ENCODE data around the gene RNGTT.
"Not testable (repeated sequence)": the region's sequence is repeated elsewhere in the genome, so short reads cannot be mapped to it uniquely, and the experiment has no call there.

The RNGTT gene

DNA sequence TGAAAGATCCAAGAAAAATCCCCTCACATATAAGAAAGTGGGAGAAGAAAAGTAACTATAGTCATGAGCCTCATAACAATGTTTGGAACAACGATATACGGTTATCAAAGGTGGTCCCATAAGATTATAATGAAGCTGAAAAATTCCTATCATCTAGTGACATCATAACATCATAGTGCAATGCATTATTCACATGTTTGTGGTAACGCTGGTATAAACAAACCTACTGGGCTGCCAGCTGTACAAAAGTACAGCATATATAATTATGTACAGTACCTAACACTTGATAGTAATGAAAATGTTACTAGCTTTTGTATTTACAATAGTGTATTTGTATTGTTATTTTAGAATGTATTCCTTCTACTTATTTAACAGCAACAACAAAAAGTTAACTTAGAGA is 240.7 kb downstream of the RNGTT start:
- DNase-seq (ENCODE audit: low read depth in 2 of 2): no peak

DNA sequence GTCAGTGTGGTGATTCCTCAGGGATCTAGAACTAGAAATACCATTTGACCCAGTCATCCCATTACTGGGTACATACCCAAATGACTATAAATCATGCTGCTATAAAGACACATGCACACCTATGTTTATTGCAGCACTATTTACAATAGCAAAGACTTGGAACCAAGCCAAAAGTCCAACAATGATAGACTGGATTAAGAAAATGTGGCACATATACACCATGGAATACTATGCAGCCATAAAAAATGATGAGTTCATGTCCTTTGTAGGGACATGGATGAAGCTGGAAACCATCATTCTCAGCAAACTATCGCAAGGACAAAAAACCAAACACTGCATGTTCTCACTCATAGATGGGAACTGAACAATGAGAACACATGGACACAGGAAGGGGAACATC is 247.0 kb downstream of the RNGTT start:
- DNase-seq (ENCODE audit: low read depth in 2 of 2): not testable (repeated sequence)

DNA sequence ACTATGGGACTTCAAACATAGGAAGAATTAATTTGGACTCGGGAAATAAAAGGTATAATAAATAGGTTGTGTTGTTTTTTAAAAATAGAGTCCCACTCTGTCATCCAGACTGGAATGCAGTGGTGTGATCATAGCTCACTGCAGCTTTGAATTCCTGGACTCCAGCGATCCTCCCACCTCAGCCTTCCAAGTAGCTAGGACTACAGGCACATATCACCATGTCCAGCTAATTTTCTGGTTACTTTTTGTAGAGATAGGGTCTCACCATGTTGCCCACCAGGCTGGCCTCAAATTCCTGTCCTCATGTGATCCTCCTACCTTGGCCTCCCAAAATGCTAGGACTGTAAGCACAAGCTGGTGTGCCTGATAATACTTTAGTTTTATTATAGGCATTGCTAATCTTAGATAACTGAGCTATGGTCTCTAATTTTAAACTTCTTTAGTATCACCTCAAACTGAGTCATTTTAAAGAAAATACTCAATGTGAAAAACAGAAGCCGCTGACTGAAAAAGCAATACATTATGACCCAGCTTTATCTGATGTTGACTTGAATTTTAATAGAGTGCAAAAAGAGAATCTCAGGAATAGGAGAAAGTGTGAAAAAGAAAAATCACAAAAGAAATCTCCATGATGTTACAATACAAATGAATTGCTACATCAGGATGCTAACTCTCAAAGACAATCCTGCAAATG is 251.0 kb downstream of the RNGTT start:
- no peak for DNase-seq (ENCODE audit: low read depth in 2 of 2)

DNA sequence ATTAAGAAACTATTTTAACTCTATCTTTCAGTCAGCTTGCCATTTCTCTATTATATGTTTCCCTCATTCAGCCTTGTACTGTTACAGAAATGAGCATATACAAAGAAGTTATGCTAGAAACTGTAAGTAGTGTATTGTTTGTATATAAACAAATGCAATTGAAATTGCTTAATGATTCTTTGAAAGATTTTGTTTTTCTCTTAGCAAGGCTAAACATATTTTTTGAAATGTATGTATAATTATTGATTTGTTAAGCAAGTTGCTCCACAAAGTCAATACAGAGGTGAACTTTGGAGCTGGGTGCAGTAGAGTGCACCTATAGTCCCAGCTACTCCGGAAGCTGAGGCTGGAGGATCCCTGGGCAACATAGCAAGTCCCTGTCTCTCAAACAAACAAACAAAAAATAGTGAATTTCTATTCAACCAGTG is 253.6 kb downstream of the RNGTT start:
- no peak for DNase-seq (ENCODE audit: low read depth in 2 of 2)

DNA sequence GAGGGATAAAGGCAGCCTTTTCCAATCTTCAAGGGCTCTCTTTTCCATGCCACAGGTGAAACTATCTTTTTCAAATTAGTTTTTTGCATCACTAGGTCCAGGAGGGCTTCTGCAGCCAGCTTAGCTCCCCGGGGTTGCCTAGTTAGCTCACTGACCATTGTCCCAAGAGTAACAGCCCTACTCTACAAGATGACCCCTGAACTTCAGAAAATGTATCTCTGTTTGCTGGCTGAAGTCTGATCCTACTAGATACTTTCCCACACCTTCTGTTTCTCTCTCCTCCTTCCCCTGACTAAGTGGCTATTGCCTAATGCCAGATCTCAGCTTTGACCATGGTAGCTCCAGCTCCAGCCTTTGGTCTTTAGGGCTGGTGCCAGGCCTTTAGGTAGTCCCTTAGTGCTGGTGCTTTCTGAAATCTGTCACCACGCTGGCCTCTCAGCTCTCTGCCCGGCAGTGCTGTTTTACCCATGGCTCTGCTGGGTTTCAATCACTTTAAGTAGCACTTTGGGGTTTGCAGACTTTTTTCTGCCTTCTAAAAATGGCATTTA is 255.1 kb downstream of the RNGTT start:
- DNase-seq (ENCODE audit: low read depth in 2 of 2): no peak

DNA sequence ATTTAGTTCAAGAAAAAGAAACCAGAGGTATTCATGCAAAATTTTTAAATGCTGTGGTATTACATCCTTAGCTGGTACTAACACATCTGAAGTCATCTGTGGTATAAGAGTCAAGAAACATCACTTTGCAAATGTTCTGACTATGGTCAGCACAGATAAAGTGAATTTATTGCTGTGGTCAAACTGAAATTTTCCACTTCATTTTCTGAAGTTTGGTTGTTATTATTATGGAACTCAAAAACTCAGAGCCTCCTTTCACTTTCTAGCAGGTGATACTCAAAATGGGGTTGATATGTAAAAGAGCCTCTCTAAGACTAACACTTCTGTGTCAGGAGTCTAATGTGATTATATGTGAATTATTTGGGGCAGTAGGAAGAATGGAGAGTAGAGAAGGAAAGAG is 257.8 kb downstream of the RNGTT start:
- DNase-seq (ENCODE audit: low read depth in 2 of 2): no peak

DNA sequence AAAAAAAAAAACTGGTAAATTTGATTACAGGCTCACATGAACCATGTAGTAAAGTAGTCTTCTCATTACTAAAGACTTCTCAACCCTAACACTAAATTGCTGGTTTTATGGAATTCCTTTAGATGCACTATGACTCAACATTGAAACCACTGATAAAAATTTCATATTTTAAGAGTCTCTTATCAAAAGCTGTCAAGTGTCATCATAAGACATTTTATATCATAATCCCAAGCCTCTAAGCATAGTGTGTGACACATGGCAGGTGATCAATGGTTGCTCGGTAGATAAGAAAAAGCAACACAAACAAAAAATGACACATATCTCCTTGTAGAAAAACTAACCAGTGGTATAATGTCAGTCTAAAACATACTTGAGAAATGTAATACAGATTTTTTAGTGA is 258.4 kb downstream of the RNGTT start:
- DNase-seq (ENCODE audit: low read depth in 2 of 2): no peak

DNA sequence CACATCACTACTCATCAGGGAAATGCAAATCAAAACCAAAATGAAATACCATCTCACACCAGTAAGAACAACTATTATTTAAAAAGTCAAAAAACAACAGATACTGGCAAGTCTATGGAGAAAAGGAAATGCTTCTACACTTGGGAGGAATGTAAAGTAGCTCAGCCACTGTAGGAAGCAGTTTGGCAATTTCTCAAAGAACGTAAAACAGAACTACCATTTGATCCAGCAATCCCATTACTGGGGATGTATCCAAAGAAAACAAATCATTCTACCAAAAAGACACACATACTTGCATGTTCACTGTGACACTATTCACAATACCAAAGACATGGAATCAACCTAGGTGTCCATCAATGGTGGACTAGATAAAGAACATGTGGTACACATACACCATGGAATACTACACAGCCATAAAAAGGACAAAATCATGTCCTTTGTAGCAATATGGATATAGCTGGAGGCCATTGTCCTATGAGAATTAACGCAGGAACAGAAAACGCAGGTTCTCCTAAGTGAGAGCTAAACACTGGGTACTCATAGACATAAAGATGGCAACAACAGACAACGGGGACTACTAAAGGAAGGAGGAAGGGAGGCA is 260.4 kb downstream of the RNGTT start:
- DNase-seq (ENCODE audit: low read depth in 2 of 2): no peak

DNA sequence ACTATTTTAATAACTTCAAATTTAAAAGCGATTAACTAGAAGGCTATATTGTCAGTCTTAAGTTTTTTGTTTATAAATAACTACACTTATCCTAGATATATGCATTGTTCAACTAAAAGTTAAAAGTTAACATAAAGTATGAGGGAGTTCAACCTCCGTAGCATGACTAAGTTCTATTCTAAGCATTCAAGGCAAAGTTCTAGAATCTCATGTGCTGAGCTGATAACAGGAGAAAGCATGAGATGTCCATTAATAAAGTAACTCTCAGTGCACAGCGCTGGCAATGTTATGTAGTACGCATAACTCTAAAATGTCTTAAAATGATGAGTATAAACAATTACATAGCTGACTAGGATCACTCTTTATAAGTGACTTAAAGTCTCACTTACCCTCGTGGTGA is 264.8 kb downstream of the RNGTT start:
- DNase-seq (ENCODE audit: low read depth in 2 of 2): no peak

DNA sequence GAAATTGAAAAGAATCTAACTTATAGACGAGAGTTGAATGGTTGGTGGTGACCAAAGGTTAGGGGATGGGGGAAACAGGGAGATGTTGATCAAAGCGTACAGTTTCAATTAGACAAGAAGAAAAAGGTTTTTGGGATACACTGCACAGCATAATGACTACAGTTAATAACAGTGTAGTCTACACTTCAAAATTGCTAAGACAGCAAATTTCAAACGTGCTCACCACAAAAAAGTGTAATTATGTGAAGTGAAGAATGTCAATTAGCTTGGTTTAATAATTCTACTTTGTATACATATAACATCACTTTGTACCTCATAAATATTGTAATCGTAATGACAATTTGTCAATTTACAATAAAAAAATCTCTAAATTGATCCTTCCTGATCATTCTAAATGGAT is 267.5 kb downstream of the RNGTT start:
- no peak for DNase-seq (ENCODE audit: low read depth in 2 of 2)

DNA sequence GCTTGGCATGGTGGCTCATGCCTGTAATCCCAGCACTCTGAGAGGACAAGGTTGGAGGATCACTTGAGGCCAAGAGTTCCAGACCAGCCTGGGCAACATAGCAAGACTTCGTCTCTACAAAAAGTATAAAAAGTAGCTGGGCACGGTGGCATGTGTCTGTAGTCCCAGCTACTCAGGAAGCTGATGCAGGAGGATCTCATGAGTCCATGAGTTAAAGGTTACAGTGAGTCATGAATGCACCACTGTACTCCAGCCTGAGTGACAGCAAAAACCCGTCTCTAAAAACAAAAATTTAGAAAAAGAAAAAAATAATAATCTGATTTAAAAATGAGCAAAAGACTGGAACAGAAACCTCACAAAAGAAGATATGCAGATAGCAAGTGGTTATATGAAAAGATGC is 279.7 kb downstream of the RNGTT start:
- no peak for DNase-seq (ENCODE audit: low read depth in 2 of 2)

DNA sequence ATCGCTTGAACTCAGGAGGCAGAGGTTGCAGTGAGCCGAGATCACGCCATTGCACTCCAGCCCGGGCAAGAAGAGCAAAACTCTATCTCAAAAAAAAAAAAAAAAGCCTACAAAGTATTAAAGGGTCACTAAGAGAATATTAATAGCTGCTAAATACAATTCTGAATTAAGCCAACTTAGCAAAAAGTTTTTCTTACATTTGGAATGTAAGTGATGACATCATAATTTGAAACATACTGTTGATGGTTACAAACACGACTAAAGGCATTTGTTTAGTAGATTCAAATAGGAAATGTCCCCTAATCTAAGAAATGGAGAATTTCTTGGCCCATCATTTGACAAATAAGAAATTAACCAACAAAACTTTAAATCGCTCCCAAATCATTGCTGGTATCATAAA is 282.8 kb downstream of the RNGTT start:
- DNase-seq (ENCODE audit: low read depth in 2 of 2): no peak

DNA sequence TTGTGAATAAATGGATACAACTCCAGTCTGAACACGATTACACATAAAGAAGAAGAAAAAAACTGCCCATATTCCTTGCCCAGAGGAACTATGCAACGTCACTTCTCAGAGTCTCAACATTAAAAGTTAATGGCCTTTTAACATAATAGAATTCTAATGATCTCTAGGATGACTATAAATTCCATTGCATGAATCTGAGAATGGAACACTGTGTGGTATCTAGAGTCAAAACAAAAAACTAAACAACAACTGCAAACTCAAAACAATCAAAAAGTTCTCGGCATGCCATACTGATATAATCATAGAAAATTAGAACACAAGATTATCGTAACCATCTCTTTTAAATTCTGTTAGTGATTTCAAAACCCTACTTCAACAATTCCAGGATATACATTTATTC is 283.6 kb downstream of the RNGTT start:
- DNase-seq (ENCODE audit: low read depth in 2 of 2): no peak

DNA sequence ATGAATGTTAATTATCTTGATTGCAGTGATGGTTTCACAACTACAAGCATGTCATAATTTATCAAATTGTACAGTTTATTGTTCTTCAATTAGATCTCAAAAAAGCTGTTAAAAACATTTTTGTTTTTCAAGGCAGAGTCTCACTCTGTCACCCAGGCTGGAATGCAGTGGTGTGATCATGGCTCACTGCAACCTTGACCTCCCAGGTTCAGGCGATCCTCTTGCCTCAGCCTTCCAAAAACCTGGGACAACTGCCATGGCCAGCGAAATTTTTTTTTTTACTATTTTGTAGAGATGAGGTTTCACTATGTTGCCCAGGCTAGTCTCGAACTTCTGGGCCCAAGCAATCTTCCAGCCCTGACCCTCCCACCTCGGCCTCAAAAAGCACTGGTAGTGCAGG is 286.1 kb downstream of the RNGTT start:
- DNase-seq (ENCODE audit: low read depth in 2 of 2): no peak

DNA sequence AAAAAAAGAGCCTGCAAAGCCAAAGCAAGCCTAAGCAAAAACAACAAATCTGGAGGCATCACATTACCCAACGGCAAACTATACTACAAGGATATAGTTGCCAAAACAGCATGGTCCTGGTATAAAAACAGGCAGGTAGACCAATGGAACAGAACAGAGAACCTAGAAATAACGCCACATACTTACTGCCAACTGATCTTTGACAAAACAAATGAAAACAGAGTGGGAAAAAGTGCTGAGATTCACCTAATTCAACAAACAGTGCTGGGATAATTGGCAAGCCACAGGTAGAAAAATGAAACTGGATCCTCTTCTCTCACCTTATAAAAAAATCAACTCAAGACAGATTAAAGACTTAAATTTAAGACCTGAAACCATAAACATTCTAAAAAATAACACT is 291.8 kb downstream of the RNGTT start:
- no peak for DNase-seq (ENCODE audit: low read depth in 2 of 2)

DNA sequence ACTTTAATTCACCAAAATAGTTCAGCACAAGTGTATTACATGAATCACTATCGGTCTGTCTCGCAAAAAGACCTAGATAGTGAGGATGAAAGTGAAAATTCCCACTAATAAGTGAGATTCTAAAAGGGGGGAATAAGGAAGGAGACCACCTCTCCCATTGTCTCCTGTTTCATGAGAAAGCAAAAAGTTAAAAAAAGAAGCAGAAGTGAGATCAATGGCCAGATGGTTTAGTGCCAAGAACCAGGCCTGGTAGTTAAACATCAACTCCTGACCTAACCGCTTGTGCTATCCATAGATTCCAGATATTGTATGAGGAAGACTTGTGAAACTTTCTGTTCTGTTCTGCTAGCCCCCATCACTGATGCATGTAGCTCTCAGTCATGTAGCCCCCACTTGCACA is 293.0 kb downstream of the RNGTT start:
- DNase-seq (ENCODE audit: low read depth in 2 of 2): no peak

DNA sequence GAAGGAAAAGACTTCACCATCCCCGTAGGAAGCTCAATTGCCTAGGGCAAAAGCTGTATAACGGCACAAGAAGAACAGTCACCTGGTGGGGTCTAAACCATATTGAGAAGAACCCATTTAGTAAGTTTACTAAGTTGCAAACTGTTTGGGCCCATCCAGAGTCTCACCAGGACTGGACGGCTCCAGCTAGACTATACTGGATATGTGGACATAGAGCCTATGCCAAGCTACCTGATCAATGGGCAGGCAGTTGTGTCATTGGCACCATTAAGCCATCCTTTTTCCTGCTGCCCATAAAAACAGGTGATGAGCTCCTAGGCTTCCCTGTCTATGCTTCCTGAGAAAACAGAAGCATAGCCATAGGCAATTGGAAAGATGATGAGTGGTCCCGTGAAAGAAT is 293.9 kb downstream of the RNGTT start:
- no peak for DNase-seq (ENCODE audit: low read depth in 2 of 2)

DNA sequence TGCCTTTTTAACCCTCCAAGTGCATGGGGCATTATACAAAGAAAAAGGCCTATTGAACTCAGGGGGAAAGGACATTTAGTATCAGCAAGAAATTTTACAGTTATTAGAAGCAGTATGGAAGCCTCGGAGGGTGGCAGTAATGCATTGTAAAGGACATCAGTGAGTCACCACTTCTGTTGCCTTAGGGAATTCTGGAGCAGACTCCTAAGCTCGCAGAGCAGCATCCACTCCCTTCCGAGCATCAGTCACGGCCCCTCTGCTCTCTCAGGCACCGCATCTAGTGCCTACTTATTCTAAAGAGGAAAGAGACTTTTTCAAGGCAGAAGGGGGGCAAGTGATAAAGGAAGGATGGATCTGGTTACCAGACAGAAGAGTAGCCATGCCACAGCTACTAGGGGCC is 296.5 kb downstream of the RNGTT start:
- no peak for DNase-seq (ENCODE audit: low read depth in 2 of 2)

DNA sequence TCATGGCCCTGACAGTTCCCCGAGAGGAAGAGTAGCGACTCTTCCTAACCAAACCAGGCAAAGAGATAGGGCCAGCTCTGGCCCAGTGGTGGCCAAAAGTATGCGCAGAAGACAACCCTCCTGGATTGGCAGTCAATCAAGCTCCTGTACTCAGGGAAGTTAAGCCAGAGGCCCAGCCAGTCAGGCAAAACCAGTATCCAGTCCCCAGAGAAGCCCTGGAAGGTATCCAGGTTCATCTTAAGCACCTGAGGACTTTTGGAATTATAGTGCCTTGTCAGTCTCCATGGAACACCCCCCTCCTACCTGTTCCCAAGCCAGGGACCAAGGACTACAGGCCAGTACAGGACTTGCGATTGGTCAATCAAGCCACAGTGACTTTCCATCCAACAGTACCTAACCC is 298.3 kb downstream of the RNGTT start:
- no peak for DNase-seq (ENCODE audit: low read depth in 2 of 2)

DNA sequence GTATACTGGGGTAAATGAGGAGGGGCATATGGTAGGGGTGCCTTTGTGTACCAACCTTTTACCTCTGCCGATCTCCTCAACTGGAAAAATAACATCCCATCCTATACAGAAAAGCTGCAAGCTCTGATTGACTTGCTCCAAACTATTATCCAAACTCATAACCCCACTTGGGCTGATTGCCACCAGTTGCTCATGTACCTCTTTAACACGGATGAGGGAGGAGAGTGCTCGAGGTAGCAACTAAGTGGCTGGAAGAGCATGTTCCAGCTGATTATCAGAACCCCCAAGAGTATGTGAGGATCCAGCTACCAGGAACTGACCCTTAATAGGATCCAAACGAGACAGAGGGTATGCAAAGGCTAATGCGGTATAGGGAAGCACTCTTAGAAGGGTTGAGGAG is 299.6 kb downstream of the RNGTT start:
- DNase-seq (ENCODE audit: low read depth in 2 of 2): no peak

DNA sequence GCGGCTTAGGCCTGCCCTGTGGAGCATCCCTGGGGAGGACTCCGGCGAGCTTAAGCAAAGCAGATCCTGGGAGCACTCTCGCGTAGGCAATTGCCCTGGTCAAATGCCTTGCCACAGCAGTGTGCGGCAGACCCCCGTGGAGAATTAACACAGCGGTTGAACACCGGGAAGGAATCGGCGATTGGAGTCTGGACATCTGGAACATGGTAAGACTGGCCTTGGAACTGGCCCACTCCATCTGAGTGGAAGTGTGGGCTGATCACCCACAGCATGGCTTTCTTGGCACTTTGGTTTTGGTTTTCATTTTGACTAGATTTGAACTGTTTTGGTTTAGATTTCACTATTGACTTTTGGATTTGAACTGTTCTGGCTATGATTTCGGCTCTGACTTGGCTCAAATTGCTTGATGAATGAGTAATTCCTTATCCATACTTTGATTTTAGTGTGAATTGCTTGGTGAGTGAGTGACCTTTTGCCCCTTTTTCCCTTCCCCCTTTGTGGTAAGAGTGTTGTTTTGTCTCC is 300.7 kb downstream of the RNGTT start:
- DNase-seq (ENCODE audit: low read depth in 2 of 2): no peak

DNA sequence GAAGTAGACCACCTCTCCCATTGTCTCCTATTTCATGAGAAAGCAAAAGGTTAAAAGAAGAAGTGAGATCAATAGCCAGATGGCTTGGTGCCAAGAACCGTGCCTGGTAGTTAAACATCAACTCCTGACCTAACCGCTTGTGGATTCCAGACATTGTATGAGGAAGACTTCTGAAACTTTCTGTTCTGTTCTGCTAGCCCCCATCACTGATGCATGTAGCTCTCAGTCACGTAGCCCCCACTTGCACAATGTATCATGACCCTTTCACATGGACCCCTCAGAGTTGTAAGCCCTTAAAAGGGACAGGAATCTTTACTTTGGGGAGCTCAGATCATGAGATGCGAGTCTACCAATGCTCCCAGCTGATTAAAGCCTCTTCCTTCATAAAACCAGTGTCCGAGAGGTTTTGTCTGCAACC is 301.2 kb downstream of the RNGTT start:
- DNase-seq (ENCODE audit: low read depth in 2 of 2): no peak

DNA sequence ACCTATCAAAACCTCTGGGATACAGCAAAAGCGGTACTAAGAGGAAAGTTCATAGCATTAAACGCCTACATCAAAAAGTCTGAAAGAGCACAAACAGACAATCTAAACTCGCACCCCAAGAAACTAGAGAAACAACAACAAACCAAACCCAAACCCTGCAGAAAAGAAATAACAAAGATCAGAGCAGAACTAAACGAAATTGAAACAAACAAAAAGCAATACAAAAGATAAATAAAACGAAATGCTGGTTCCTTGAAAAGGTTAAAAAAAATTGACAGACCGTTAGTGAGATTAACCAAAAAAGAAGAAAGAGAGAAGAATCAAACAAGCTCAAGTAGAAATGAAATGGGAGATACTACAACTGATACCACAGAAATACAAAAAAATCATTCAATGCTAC is 302.3 kb downstream of the RNGTT start:
- no peak for DNase-seq (ENCODE audit: low read depth in 2 of 2)

Measured in stimulated activated CD8-positive, alpha-beta memory T cell treated with anti-CD3 and anti-CD28 coated beads, Interleukin-15, amount 100 ng/mL, for 4 hours (primary cell).